ENCODE measurements around the gene DTL. TPM values are rescaled to one million over a fixed set of nuclear protein-coding genes. Genes with fewer than 3 reads are reported as not detected.

DTL gene
- total RNA-seq, 1 experiment from 2014 or later: 22.5 TPM

- H3K4me2 ChIP-seq: no peak overlapping the region
- ChIA-PET POLR2A (ENCODE audit: unreplicated experiment) (no interaction called here), CTCF (interaction anchor here (2.0 kb wide), 1 partner anchor 382 kb away, joined by 7 read pairs; no protein-coding TSS in a partner anchor)
- H3K27ac ChIP-seq: no peak overlapping the region
- H4K20me1 ChIP-seq (ENCODE audit: insufficient read depth): no peaks in the 10 kb centered on the region
- H3F3A ChIP-seq (ENCODE audit: insufficient read depth, low read depth): no peaks in the 10 kb centered on the region
- peaks cover 20% of the 10 kb centered on the region; the same call in 1 of the 2 replicates for H3K36me3 ChIP-seq (ENCODE audit: low read depth)
- DNase-seq: no peak
- no peaks in the 10 kb centered on the region for H3K9me3 ChIP-seq (ENCODE audit: insufficient read depth, low read depth)
- no peaks in the 10 kb centered on the region for H3K9me2 ChIP-seq (ENCODE audit: insufficient read depth)
- no peak overlapping the region for H2AFZ ChIP-seq
- no TSS peak for BruUV-seq (replicated peaks)
- no peaks in the 10 kb centered on the region for H3K4me1 ChIP-seq (replicated peaks; ENCODE audit: insufficient read depth)
- TF ChIP-seq CTCF (conservative IDR thresholded peaks at IDR 0.05) (no peak), EZH2 (IDR thresholded peaks at IDR 0.05; ENCODE audit: low read depth) (no peak)
- no peaks in the 10 kb centered on the region for H3K27me3 ChIP-seq (ENCODE audit: insufficient read depth, low read depth)
- intact Hi-C loops (cut with micrococcal nuclease; ENCODE audit: unreplicated experiment): loop anchor here (5.0 kb wide), 1 partner anchor 709 kb away; no protein-coding TSS in a partner anchor
- no peaks in the 10 kb centered on the region for H3K79me2 ChIP-seq (ENCODE audit: low read depth)
- H3K4me3 ChIP-seq: no peak overlapping the region
Observed at GRCh38 chr1:212073490-212073889, 37.9 kb downstream of the DTL start.

- H3K27ac ChIP-seq: no peak overlapping the region
Observed at GRCh38 chr1:212074313-212074712, 38.8 kb downstream of the DTL start.

GRCh38 chr1:212074856-212075255 lies 39.3 kb downstream of the DTL start:
- H3K27me3 ChIP-seq (ENCODE audit: insufficient read depth, low read depth): no peaks in the 10 kb centered on the region
- intact Hi-C loops (cut with micrococcal nuclease; ENCODE audit: unreplicated experiment): loop anchor here (5.0 kb wide), 1 partner anchor 707 kb away; no protein-coding TSS in a partner anchor
- no peaks in the 10 kb centered on the region for H3K79me2 ChIP-seq (ENCODE audit: low read depth)
- no peak overlapping the region for H3K4me2 ChIP-seq
- no peaks in the 10 kb centered on the region for H4K20me1 ChIP-seq (ENCODE audit: insufficient read depth)
- no TSS peak for BruUV-seq (replicated peaks)
- ChIA-PET POLR2A (ENCODE audit: unreplicated experiment) (no interaction called here), CTCF (no interaction called here)
- no peaks in the 10 kb centered on the region for H3F3A ChIP-seq (ENCODE audit: insufficient read depth, low read depth)
- no peak overlapping the region for H3K27ac ChIP-seq
- TF ChIP-seq CTCF (conservative IDR thresholded peaks at IDR 0.05): no peak
- TF ChIP-seq EZH2 (IDR thresholded peaks at IDR 0.05; ENCODE audit: low read depth): no peak
- no peaks in the 10 kb centered on the region for H3K9me3 ChIP-seq (ENCODE audit: insufficient read depth, low read depth)
- H3K36me3 ChIP-seq (ENCODE audit: low read depth): peaks cover 24% of the 10 kb centered on the region
- DNase-seq: no peak
- no peaks in the 10 kb centered on the region for H3K9me2 ChIP-seq (ENCODE audit: insufficient read depth)
- H2AFZ ChIP-seq: no peak overlapping the region
- H3K4me1 ChIP-seq (replicated peaks; ENCODE audit: insufficient read depth): no peaks in the 10 kb centered on the region
- no peak overlapping the region for H3K4me3 ChIP-seq

More at GRCh38 chr1:212074313-212074712, 38.8 kb downstream of the DTL start:
- ChIA-PET CTCF (no interaction called here), POLR2A (ENCODE audit: unreplicated experiment) (no interaction called here)
- intact Hi-C loops (cut with micrococcal nuclease; ENCODE audit: unreplicated experiment): loop anchor here (5.0 kb wide), 1 partner anchor 708 kb away; no protein-coding TSS in a partner anchor
- no peaks in the 10 kb centered on the region for H3K27me3 ChIP-seq (ENCODE audit: insufficient read depth, low read depth)
- no peaks in the 10 kb centered on the region for H3K9me3 ChIP-seq (ENCODE audit: insufficient read depth, low read depth)
- H3K9me2 ChIP-seq (ENCODE audit: insufficient read depth): no peaks in the 10 kb centered on the region
- H3K36me3 ChIP-seq (ENCODE audit: low read depth): peaks cover 24% of the 10 kb centered on the region
- no peak overlapping the region for H3K4me2 ChIP-seq
- H4K20me1 ChIP-seq (ENCODE audit: insufficient read depth): no peaks in the 10 kb centered on the region
- no TSS peak for BruUV-seq (replicated peaks)
- no peak for DNase-seq
- H3K79me2 ChIP-seq (ENCODE audit: low read depth): no peaks in the 10 kb centered on the region
- H2AFZ ChIP-seq: no peak overlapping the region
- no peak overlapping the region for H3K4me3 ChIP-seq
- H3K4me1 ChIP-seq (replicated peaks; ENCODE audit: insufficient read depth): no peaks in the 10 kb centered on the region
- no peaks in the 10 kb centered on the region for H3F3A ChIP-seq (ENCODE audit: insufficient read depth, low read depth)
- TF ChIP-seq CTCF (conservative IDR thresholded peaks at IDR 0.05) (no peak), EZH2 (IDR thresholded peaks at IDR 0.05; ENCODE audit: low read depth) (no peak)
